ENCODE measurements around the gene ZBTB22.
"Not testable (repeated sequence)": the region's sequence is repeated elsewhere in the genome, so short reads cannot be mapped to it uniquely, and the experiment has no call there.

Gene ZBTB22, protein sequence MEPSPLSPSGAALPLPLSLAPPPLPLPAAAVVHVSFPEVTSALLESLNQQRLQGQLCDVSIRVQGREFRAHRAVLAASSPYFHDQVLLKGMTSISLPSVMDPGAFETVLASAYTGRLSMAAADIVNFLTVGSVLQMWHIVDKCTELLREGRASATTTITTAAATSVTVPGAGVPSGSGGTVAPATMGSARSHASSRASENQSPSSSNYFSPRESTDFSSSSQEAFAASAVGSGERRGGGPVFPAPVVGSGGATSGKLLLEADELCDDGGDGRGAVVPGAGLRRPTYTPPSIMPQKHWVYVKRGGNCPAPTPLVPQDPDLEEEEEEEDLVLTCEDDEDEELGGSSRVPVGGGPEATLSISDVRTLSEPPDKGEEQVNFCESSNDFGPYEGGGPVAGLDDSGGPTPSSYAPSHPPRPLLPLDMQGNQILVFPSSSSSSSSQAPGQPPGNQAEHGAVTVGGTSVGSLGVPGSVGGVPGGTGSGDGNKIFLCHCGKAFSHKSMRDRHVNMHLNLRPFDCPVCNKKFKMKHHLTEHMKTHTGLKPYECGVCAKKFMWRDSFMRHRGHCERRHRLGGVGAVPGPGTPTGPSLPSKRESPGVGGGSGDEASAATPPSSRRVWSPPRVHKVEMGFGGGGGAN

DNA sequence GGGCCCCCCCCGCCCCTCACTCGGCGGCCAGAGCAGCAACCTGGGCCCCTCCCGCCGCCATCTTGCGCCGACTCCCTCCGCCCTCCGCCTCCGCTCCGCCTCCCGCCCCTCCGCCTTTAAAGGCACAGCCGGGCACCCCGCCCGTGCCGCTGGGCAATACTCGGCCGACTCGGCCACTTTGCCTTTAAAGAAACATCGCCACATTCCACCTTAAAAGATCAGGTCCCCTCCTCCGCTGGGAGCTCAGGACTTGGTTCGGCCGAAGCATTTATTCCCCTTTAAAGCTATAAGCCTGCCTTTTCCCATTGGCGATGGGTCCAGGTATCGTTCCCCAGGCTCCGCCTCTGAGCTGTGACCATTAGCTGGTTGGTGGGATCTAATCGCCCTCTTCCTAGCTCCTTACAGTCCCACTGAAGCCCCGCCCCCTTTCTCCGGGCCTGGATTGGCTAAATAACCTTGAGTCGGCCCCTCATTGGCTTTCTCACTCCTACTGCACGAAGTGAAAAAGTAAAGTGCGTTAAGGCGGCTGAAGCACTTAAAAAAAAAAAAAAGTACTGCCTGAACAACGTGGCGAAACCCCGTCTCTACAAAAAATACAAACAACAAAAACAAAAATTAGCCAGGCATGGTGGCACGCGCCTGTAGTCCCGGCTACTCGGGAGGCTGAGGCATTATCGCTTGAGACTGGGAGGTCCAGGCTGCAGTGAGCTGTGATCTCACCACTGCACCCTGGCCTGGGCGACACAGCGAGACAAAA, at the start of gene ZBTB22:
Gene ZBTB22, minus strand, starts transcription at position 76 of the 757 bp plus-strand sequence. CDS start 828 bp downstream, outside the sequence.
- ChIA-PET POLR2A (interaction anchor here (0.6 to 5.0 kb wide), 17 partner anchors 18 to 424 kb away, joined by 3 to 42 read pairs (median 4); partner anchors contain the start of genes B3GALT4, CUTA, PFDN6 and RGL2), CTCF (interaction anchor here (0.6 to 1.7 kb wide), 4 partner anchors 11 to 47 kb away, joined by 3 to 10 read pairs (median 4); a partner anchor contains a TSS)
- TF ChIP-seq ZNF384 (IDR thresholded peaks at IDR 0.05): peak; percentile 97
- no peak for TF ChIP-seq BHLHE40 (IDR thresholded peaks at IDR 0.05; ENCODE audit: borderline replicate concordance)
- peak; percentile 50 for TF ChIP-seq L3MBTL2 (conservative IDR thresholded peaks at IDR 0.05)
- no peak for TF ChIP-seq LEF1 (IDR thresholded peaks at IDR 0.05; ENCODE audit: borderline replicate concordance)
- TF ChIP-seq, protein P1, sequence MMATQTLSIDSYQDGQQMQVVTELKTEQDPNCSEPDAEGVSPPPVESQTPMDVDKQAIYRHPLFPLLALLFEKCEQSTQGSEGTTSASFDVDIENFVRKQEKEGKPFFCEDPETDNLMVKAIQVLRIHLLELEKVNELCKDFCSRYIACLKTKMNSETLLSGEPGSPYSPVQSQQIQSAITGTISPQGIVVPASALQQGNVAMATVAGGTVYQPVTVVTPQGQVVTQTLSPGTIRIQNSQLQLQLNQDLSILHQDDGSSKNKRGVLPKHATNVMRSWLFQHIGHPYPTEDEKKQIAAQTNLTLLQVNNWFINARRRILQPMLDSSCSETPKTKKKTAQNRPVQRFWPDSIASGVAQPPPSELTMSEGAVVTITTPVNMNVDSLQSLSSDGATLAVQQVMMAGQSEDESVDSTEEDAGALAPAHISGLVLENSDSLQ (IDR thresholded peaks at IDR 0.05): no peak
- TF ChIP-seq ARNT (IDR thresholded peaks at IDR 0.05): no peak
- no peak for TF ChIP-seq ELF4 (IDR thresholded peaks at IDR 0.05)
- TF ChIP-seq FOXM1 (IDR thresholded peaks at IDR 0.05; ENCODE audit: borderline replicate concordance): no peak
- TF ChIP-seq NFRKB (IDR thresholded peaks at IDR 0.05): no peak
- DNase-seq (ENCODE audit: extremely low spot score): peak; percentile 87

DNA sequence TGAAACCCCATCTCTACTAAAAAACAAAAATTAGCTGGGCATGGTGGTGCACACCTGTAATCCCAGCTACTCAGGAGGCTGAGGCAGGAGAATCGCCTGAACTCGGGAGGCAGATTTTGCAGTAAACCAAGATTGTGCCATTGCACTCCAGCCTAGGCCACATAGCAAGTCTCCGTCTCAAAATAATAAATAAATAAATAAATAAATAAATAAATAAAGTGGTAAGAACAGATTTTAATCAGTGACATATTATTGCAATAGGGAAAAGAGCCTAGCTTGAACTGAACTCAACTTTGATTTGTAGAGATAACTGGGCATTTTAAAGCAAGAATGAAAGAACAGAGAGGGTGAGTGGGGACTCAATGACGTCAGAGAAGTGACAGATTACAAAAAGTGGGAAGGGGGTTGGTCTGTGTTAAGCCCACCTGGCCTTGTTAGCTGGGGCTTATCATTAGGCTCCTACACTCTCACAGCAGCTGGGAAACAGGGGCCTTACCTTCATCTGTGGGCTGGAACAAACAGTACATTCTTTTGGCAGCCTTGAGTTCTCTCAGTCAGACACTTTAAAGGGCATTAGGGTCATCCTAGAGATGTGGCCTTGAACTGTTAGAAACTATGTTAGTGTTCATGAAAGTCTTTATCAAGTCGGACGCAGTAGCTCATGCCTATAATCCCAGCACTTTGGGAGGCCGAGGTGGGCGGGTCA, 49.6 kb upstream of the ZBTB22 start:
- TF ChIP-seq SP1 (IDR thresholded peaks at IDR 0.05) (no peak), ARNT (IDR thresholded peaks at IDR 0.05) (no peak), ELF4 (IDR thresholded peaks at IDR 0.05) (no peak), BHLHE40 (IDR thresholded peaks at IDR 0.05; ENCODE audit: borderline replicate concordance) (no peak), LEF1 (IDR thresholded peaks at IDR 0.05; ENCODE audit: borderline replicate concordance) (no peak), TARDBP (IDR thresholded peaks at IDR 0.05) (no peak), L3MBTL2 (conservative IDR thresholded peaks at IDR 0.05) (no peak), CTBP1 (IDR thresholded peaks at IDR 0.05; ENCODE audit: borderline replicate concordance) (no peak), NFRKB (IDR thresholded peaks at IDR 0.05) (no peak), ZNF384 (IDR thresholded peaks at IDR 0.05) (no peak), FOXA1 (IDR thresholded peaks at IDR 0.05) (no peak), FOXM1 (IDR thresholded peaks at IDR 0.05; ENCODE audit: borderline replicate concordance) (no peak), FOXK2 (IDR thresholded peaks at IDR 0.05) (no peak), SUZ12 (IDR thresholded peaks at IDR 0.05) (no peak), HDGF (IDR thresholded peaks at IDR 0.05; ENCODE audit: borderline replicate concordance) (no peak)
- TF ChIP-seq, protein P1 (IDR thresholded peaks at IDR 0.05): no peak
- ChIA-PET POLR2A (interaction anchor here (1.8 kb wide), 1 partner anchor 49 kb away, joined by 4 read pairs; the partner anchor contains the start of gene ZBTB22), CTCF (no interaction called here)
- DNase-seq (ENCODE audit: extremely low spot score): no peak

DNA sequence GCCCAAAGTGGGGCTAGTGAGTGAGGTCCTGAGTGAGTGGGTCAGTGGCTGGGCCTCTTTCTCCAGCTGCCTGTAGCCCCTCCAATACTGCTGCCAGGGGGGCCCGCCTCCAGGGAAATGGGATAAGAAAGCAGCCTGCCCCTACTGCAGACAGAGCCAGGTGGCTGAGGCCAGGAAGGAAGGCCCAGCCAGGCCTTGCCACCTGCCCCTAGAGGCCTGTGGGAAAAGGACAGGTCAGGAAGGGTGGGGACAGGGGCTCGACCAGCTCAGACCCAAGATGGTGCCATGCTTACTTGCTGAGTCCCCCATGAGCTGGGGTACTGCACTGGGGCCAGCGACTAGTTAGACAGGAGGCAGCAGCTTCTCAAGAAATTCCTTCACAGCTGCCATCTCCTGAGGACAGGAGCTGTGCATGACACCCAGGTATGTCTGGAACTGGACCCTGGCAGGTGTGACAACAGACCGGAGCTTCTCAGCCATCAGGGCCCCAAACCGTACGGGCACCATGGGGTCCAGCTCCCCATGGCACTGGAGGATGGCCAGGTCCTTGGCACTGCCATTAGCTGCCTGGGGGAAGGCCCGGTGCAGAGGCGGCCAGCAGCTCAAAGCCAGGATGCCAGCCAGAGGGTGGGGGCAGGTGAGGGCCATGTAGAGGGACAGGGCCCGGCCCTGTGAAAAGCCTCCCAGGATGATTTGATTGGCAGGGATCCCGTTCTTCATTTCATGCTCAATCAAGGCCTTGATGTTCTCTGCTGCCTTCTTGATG, 47.8 kb upstream of the ZBTB22 start:
- POLR2A ChIA-PET: interaction anchor here (1.7 to 1.8 kb wide), 2 partner anchors 9 to 47 kb away, joined by 4 to 7 read pairs; partner anchors contain the start of gene ZBTB22
- not testable (repeated sequence) for DNase-seq (ENCODE audit: extremely low spot score)
- CTCF ChIA-PET: interaction anchor here (1.0 to 1.4 kb wide), 3 partner anchors 10 to 20 kb away, joined by 3 to 5 read pairs (median 3); no protein-coding TSS in a partner anchor

DNA sequence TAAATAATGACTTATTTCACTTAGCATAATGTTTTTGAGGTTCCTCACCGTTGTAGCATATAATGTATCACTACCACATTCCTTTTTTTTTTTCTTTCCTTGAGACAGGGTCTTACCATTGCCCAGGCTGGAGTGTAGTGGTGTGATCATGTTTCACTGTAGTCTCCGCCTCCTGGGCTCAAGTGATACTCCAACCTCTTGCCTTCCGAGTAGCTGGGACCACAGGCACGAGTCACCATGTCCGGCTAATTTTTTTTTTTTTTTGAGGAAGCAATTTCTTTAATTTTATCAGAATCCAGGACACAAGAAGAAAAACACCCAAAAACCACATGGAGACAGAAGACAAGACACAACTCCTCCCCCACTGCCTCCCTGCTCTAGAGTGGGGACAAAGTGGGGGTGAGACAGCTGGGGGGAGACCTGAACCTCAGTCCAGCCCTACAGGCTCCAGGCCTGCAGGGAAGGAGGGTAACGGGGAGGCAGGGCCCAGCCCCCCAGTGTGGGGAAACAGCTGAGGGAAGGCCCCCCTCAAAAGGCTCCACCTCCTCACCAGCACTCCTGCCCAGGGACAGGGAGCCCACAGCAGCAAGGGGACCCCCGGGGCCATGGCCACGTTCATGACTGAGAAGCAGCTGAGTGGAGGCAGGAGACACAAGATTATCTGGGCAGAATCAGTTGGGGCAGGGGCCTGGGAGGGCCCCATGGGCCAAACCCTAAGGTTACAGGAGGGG, 47.1 kb upstream of the ZBTB22 start:
- CTCF ChIA-PET: interaction anchor here (0.5 to 1.4 kb wide), 7 partner anchors 12 to 147 kb away, joined by 3 to 10 read pairs (median 5); no protein-coding TSS in a partner anchor
- DNase-seq (ENCODE audit: extremely low spot score): not testable (repeated sequence)
- POLR2A ChIA-PET: interaction anchor here (0.9 to 1.7 kb wide), 2 partner anchors 10 to 93 kb away, joined by 3 to 7 read pairs; partner anchors contain the start of genes RPS18 and VPS52

DNA sequence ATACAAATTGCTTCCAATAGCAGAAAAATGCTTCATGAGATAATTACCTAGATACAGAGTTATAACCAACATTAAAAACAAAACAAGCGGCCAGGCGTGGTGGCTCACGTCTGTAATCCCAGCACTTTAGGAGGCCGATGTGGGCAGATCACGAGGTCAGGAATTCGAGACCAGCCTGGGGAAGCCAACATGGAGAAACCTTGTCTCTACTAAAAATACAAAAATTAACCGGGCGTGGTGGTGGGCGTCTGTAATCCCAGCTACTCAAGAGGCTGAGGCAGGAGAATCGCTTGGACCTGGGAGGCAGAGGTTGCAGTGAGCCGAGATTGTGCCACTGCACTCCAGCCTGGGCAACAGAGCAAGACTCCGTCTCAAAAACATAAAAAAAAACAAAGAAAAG, 45.9 kb upstream of the ZBTB22 start:
- CTCF ChIA-PET; DNase-seq (ENCODE audit: extremely low spot score); POLR2A ChIA-PET: not testable (repeated sequence)

More for the DNA sequence above, 47.1 kb upstream of the ZBTB22 start:
- peak; percentile 89 for TF ChIP-seq ZNF384 (IDR thresholded peaks at IDR 0.05)

All from HEK293T (cell line).